GM18505 (cell line): ENCODE data around the gene ERICH4.
"Not testable (repeated sequence)": the region's sequence is repeated elsewhere in the genome, so short reads cannot be mapped to it uniquely, and the experiment has no call there.

Experiments used
- ATAC-seq: cut with Tn5 transposase; IDR thresholded peaks from one replicate; pipeline ENCODE4 v1.9.1; 2021; ENCODE audit not compliant: unreplicated experiment
- POLR2A ChIP-seq: IDR thresholded peaks from 4 replicates; pipeline ENCODE4 v1.6.1; 2011; ENCODE audit warnings: borderline replicate concordance; ENCODE audit not compliant: insufficient read depth, insufficient read length; ENCODE audit errors: extremely low read depth

The ERICH4 gene

DNA sequence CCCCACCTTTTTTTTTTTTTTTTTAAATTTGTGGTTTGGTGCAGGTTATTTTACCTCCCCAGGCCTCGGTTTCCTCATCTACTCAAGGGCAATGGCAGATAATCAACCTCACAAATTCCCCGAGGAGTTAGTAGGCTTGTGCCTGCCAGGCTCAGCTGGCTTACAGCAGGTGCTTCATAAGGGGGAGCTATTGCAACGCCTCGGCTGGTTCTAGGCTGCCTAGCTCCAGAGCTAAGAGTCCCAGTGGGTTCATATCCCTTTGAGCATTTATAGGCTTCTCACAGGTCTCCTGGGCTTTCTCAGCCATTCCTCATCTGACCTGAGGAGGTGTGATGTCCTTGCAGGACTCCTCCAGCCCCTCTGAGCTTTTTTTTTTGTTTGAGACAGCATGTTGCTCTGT, 34.7 kb upstream of the ERICH4 start:
- ATAC-seq: no peak
- no peak for TF ChIP-seq POLR2A

DNA sequence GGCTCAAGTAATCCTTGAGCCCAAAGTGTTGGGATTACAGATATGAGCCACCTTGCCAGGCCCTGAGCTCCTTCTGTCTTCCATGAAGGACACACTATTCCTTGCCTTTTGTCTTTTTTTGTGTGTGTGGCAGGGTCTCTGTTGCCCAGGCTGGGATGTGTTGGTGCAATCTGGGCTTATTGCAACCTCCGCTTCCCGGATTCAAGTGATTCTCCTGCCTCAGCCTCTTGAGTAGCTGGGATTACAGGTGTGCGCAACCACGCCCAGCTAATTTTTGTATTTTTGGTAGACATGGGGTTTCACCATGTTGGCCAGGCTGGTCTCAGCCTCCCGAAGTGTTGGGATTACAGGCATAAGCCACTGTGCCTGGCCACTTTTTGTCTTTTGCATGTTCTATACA, 34.1 kb upstream of the ERICH4 start:
- not testable (repeated sequence) for ATAC-seq

DNA sequence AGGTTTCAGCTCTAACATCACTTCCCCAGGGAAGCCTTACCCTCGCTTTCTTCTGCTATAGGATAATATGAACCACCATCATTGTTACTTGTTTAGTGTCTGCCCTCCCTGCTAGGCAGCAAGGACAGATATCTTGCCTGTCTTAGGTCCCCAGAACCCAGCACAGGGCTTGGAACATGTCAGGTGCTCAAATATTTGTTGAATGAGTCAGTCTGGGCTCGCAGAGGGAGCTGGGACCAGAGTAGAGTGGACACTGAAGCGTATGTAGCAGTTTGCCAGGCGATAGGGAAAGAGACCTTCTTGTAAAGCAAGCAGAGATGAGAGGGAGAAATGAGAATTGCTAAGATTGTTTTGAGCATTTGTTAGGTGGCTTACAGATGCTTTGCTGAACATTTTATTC, 33.7 kb upstream of the ERICH4 start:
- no peak for ATAC-seq
- TF ChIP-seq POLR2A: no peak

DNA sequence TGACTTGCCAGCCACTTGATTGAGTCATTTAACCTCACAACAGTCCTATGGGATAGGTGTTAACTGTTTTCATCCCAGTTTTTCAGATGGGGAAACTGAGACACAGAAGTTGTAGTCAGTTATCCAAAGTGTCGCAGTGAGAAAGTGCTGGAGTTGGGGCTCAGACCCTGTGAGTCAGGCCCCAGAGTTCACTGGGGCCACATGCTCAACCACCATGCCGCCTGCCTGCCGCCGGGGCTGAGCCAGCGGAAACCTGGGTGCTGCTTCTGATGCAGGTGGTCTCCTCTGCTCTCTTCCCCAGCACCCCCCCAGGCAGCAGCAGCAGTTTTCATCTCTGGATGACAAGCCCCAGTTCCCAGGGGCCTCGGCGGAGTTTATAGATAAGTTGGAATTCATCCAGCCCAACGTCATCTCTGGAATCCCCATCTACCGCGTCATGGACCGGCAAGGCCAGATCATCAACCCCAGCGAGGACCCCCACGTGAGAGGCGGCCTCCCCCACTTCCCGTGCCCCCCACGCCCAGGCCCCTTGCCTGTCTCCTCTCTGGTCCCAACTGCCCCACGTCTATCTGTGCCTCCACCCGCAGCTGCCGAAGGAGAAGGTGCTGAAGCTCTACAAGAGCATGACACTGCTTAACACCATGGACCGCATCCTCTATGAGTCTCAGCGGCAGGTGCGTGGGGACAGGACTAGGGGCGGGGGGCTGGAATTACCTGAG, 32.5 kb upstream of the ERICH4 start:
- ATAC-seq: no peak
- no peak for TF ChIP-seq POLR2A

DNA sequence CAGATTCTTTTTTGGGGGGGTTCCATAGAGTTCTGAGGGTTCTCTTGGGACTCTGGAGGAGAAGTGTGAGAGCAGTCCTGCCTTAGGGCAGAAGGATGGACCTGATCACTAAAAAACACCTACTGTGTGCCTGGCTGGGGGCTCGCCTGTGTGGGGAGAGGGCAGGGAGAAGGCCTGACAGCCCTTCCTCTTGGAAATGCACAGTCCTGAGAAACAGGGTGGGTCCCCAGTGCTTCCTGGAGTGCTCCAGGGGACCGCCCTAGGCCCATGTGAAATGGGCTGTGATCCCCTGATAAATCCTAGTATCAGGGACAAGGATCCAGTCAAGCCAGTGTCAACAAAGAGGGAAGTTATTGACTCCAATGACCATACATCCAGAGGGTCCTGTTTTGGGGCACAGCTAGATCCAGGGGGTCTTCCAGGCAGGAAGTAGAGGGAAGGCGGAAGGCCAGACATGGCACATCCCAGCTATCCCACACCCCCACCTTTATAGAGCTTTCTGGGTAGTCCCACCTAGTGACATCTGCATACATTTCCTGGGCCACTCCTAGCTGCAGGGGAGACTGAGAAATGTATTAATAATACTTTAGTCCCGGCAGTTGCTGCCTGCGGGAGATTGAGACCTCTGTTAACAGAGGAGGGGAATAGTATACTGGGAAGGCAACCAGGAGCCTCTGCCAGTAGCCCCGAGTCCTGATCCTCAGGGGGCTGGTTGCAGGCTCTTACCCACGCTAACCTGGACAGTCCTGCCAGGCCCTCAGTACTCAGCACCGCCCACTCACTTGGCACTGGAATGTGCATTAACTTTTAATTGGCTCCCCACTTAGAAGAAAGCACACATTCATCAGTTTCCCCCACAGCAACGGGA, 31.6 kb upstream of the ERICH4 start:
- ATAC-seq: no peak
- TF ChIP-seq POLR2A: no peak

DNA sequence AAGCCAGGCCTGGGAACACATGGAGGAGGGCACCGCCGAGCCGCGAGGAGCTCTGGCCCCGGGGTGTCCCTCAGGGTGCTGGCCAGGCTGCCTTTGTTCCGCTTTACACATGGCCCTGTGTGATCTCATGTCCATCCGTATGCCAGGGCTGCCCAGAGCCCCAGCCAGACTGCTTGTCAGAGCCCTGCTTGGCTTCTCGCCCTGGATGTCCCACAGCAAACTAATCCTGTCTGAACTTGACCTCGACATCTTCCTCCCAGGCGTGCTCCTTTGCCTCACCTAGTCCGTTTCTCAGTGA, 31.0 kb upstream of the ERICH4 start:
- ATAC-seq: no peak
- TF ChIP-seq POLR2A: no peak

DNA sequence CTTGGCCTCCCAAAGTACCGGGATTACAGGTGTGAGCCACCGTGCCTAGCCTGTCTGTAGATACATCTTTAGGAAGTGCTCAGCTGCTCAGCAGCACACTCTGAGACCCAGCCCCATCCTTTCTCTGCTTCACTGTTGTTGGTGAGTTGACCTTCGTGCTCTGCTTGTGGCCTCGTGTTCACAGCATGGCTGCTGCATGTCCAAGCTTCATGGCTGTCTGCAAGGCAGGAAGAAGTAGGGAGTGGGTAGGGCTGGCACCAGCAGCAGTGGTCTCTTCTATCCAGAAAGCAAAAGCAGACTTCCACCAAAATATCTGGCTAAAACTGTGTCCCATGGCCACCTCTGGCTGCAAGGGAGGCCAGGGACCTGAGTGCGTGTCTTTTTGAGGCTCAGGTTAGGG, 30.0 kb upstream of the ERICH4 start:
- no peak for ATAC-seq
- no peak for TF ChIP-seq POLR2A

DNA sequence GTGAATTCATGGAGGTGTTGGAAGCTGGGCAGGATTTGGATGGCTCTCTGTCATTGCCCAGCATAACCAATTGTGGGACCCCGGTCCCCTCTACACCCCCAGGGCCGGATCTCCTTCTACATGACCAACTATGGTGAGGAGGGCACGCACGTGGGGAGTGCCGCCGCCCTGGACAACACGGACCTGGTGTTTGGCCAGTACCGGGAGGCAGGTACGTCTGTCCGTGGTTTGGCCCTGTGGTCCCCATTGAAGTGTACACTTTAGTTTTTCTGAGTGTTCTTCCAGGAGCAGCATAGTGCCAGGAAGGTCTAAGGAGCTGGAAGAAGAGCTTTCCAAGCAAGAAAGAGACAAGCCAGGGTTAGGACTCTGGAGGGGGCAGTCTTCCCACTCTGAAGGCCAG, 29.0 kb upstream of the ERICH4 start:
- TF ChIP-seq POLR2A: no peak
- no peak for ATAC-seq

DNA sequence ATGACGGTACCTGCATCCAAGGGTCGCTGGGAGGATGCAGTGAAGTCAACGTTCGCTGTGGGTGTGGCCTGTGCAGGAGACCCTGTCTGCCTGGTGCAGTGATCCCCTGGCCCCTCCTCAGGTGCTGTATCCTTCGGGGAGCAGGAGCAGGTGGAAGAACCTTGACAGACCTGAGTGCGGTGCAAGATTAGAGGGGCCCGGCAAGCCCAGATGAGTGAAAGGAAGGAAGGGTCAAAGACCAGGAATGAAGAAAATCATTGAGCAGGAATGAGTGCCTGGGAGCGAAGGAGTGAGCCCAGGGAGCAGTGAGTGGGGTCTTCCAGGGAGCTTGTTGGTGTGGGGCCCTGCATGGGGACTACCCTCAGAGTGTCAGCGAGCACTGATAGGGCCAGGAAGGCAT, 28.5 kb upstream of the ERICH4 start:
- no peak for ATAC-seq
- TF ChIP-seq POLR2A: no peak

DNA sequence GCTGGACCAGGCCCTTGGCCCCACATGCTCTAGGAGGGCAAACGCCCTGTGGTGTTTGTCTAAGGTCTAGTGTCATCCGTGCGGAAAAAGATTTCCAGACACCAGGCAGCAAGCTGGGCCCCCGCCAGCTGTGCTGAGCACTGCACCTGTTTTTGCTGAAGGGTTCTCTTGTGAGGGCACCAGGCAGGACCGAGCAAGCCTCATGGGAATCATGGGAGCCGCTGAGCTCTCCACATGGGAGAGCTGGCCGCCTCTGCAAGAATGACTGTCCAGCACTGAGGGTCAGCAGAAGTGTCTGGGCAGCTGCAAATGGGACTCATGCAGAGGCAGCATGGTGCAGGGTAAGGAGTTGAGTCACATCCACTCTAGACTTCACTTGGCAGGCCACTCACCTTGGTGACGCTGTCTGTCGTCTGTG, 27.8 kb upstream of the ERICH4 start:
- no peak for TF ChIP-seq POLR2A
- ATAC-seq: no peak

DNA sequence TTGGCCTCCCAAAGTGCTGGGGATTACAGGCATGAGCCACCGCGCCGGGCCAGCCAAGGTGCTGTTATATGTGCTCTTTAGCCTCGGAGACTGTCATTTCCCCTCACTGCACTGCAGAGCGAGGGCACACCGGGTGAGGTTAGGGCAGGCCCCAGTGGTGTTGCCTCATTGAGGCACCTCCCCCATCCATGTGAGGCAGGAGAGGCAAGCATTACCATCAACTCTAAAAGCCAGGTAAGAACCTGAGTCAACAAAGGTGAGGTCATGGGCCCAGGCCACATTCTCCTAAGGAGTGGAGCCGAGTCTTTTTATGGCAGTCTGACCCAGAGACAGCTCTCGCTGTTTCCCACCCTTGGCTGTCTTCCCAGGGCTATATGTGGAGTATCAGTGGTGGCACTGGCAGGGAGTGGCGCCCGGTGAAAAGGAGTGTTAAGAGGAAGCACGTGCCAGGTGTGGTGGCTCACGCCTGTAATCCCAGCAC, 26.7 kb upstream of the ERICH4 start:
- no peak for ATAC-seq
- no peak for TF ChIP-seq POLR2A

DNA sequence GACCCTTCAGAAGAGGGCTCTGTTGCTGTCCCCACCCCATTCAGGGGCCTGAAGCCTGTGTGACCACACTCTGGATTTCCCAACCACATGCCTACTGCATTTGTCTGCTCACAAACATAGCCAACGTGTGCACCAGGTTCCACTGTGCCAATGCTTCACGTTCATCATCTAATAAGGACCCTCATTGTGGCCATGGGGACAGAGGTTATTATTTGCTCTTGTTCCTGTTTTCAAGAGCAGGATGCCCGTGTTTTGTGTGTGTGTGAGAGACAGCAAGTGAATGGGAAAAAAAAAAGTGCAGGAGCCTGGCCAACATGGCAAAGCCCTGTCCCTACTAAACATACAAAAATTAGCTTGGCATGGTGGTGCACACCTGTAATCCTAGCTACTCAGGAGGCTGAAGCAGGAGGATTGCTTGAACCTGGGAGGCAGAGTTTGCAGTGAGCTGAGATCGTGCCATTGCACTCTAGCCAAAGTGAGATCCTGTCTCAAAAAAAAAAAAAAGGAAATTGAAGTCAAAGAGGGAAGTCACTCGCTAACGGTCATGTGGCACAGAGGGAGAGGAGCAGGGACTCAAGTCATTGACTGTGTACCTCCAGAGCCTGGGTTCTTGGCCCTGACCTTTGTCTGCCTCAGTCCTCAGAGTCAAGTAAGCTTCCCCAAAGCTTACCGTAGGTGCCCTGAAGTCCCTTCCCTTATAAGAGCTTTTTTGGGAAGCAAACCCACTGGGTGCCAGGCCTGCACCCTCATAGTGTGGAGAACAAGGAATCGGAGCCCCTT, 22.7 kb upstream of the ERICH4 start:
- no peak for TF ChIP-seq POLR2A
- ATAC-seq: no peak

DNA sequence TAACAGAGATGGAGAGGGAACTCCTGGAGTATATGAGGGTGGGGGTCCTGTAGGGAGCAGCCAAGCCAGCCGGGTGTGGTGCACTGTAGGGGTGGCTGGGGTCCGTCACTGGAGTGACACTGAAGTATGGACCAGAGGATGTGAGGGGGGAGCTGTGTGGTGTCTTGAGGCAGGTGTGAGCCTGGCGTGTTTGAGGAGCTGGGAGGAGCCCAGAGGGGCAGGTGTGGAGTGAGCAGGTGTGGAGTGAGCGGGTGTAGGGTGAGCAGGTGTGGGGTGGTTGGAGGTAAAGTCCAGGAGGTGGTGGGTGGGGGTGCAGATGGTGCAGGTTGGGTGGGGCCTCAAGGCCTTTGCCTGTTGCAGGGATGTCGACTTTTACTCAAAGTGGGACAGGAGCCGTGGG, 21.6 kb upstream of the ERICH4 start:
- no peak for TF ChIP-seq POLR2A
- no peak for ATAC-seq

DNA sequence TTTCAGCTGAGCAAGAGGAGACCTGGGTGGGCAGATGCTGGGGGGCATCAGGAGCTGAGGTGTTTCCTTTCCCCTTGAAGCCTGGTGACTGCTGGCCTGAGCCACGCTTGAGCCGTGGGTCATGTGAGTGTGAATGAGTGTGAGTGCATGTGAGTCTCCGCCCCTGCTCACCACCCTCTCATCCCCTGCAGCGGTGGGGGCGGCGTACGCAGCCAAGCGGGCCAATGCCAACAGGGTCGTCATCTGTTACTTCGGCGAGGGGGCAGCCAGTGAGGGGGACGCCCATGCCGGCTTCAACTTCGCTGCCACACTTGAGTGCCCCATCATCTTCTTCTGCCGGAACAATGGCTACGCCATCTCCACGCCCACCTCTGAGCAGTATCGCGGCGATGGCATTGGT, 21.0 kb upstream of the ERICH4 start:
- no peak for ATAC-seq
- TF ChIP-seq POLR2A: no peak
